Kidney epithelial cell (primary cell): ENCODE data around the gene DIP2C. TPM values are rescaled to one million over a fixed set of nuclear protein-coding genes. Genes with fewer than 3 reads are reported as not detected.

Experiments
- DNase-seq: peaks from one replicate; pipeline ENCODE4 v3.0.0-alpha.2; 2010; ENCODE audit warnings: low read depth
- H3K27me3 ChIP-seq: 2 replicates; pipeline ENCODE4 v1.6.0; 2011; ENCODE audit warnings: low read length; ENCODE audit not compliant: control insufficient read depth, insufficient read depth
- H3K36me3 ChIP-seq: 2 replicates; pipeline ENCODE4 v1.5.1; 2011; ENCODE audit warnings: low read length; ENCODE audit not compliant: control insufficient read depth, insufficient read depth
- H3K4me3 ChIP-seq: 2 replicates; pipeline ENCODE4 v1.5.1; 2011; ENCODE audit warnings: low read depth, mild to moderate bottlenecking, control low read depth, low read length
- total RNA-seq: library from RNA; depleted of rRNA; stranded (reverse); fragments of >200 nt; gene quantifications from 2 replicates; pipeline ENCODE4 v1.2.3, GENCODE V29; 2015
- TF ChIP-seq, protein P1 (sequence below): IDR thresholded peaks from 2 replicates; pipeline ENCODE4 v1.5.1; 2011; ENCODE audit warnings: mild to moderate bottlenecking, moderate library complexity, low read length, control low read depth, inconsistent platforms; ENCODE audit not compliant: insufficient read depth, poor library complexity, severe bottlenecking

The DIP2C gene
- total RNA-seq, 1 donor from 2014 or later: 19.2 TPM

DNA sequence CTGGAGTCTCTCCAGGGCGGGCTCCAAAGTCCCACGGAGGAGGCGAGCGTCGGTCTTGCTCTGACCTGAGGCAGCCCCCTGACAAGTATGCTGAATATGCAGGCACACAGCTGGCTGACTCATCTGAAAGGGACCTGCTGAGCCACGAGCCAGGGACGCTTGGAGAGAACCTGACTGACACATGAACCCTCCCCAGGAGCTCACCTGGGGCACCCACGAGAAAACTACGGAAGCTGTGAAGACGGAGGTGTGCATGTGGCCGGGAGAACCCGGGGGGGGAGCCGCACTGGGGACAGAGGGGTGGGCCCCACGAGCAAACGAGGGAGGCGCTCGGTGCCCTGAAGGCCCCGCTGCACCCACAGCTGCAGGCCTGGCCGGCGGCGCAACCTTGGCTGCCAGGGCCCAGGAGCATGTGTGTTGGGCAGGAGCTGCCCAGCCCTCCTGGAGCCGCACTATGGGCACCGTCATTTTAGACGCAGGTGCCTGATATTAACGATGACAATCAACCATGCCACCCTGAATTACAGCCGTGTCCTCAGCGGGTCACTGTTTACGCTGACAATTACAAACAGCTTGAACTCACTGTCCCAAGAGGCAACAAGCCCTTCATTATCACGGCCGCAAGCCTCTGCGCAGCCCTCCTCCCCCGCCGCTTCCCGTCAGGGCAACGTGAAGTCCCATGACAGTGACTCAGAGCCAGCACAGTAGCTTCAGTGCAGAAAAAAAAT is 64.7 kb downstream of the DIP2C start:
- no peak overlapping the region for H3K4me3 ChIP-seq
- DNase-seq: peak; percentile 69
- TF ChIP-seq, protein P1, sequence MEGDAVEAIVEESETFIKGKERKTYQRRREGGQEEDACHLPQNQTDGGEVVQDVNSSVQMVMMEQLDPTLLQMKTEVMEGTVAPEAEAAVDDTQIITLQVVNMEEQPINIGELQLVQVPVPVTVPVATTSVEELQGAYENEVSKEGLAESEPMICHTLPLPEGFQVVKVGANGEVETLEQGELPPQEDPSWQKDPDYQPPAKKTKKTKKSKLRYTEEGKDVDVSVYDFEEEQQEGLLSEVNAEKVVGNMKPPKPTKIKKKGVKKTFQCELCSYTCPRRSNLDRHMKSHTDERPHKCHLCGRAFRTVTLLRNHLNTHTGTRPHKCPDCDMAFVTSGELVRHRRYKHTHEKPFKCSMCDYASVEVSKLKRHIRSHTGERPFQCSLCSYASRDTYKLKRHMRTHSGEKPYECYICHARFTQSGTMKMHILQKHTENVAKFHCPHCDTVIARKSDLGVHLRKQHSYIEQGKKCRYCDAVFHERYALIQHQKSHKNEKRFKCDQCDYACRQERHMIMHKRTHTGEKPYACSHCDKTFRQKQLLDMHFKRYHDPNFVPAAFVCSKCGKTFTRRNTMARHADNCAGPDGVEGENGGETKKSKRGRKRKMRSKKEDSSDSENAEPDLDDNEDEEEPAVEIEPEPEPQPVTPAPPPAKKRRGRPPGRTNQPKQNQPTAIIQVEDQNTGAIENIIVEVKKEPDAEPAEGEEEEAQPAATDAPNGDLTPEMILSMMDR: no peak

DNA sequence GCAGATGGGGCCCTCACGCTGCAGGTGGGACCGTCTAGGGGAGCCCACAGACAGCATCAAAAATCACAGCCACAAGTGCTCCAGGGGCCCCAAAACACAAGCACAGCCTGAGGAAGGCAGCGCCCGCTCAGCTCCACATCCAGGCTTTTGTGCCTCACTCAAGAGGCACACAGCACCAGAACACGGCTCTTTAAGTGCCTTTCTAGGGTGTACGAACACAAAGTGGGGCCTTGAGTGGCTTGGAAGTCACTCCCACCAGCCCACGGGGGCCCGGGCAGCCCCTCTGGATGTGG is 65.2 kb downstream of the DIP2C start:
- no peak for DNase-seq
- H3K4me3 ChIP-seq: no peak overlapping the region
- TF ChIP-seq, protein P1: no peak
- no peaks in the 10 kb centered on the region for H3K36me3 ChIP-seq
- H3K27me3 ChIP-seq: no peaks in the 10 kb centered on the region

More for the DNA sequence above, 64.7 kb downstream of the DIP2C start:
- H3K27me3 ChIP-seq: no peaks in the 10 kb centered on the region
- H3K36me3 ChIP-seq: no peaks in the 10 kb centered on the region

DNA sequence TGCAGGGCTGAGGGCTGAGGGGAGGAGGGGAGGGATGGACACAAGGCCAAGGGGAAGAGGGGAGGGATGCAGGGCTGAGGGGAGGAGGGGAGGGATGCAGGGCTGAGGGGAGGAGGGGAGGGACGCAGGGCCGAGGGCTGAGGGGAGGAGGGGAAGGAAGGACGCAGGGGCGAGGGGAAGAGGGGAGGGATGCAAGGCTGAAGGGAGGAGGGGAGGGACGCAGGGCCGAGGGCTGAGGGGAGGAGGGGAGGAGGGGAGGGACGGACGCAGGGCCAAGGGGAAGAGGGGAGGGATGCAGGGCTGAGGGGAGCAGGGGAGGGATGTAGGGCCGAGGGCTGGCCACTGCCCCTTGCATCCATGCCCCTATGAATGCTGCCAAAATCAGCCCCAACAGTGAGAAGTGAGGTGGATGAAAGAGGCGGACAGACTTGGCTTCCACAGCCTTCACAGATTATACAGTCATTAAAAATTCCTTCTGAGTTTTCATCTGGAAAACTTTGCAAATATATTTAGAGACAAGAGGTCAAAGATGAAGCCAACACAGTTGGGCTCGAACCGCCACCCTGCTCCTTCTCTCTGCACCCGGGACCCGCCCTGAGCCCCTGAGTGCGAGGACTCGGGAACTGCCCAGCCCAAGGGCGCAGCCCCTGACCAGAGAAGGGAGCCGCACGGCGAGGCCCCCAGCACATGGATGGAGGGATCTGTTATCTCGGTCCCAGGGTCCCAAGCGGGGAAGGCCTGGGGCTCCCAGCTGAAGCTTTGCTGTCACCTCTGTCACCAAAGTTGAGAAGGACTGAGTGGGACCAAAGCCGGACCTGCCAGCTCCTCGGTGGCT is 65.8 kb downstream of the DIP2C start:
- TF ChIP-seq, protein P1: no peak
- H3K4me3 ChIP-seq: no peak overlapping the region
- no peaks in the 10 kb centered on the region for H3K36me3 ChIP-seq
- no peaks in the 10 kb centered on the region for H3K27me3 ChIP-seq
- no peak for DNase-seq

DNA sequence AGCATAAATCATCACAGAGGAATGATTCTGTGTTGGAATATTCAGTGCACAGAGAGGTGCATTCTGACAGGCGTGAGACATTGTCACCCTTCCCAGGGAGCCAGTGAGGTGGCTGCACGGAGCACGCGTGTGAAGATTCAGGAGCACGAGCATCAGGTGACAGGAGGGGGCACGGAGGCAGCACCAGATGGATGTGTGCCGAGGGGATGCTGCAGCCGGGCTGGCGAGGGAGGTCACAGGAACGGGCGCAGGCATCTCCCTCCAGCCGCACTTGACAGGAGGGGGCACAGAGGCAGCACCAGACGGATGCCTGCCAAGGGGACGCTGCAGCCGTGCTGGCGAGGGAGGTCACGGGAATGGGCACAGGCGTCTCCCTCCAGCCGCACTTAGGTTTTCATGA is 66.5 kb downstream of the DIP2C start:
- no peaks in the 10 kb centered on the region for H3K36me3 ChIP-seq
- no peak for DNase-seq
- H3K27me3 ChIP-seq: no peaks in the 10 kb centered on the region
- H3K4me3 ChIP-seq: no peak overlapping the region
- TF ChIP-seq, protein P1: no peak

DNA sequence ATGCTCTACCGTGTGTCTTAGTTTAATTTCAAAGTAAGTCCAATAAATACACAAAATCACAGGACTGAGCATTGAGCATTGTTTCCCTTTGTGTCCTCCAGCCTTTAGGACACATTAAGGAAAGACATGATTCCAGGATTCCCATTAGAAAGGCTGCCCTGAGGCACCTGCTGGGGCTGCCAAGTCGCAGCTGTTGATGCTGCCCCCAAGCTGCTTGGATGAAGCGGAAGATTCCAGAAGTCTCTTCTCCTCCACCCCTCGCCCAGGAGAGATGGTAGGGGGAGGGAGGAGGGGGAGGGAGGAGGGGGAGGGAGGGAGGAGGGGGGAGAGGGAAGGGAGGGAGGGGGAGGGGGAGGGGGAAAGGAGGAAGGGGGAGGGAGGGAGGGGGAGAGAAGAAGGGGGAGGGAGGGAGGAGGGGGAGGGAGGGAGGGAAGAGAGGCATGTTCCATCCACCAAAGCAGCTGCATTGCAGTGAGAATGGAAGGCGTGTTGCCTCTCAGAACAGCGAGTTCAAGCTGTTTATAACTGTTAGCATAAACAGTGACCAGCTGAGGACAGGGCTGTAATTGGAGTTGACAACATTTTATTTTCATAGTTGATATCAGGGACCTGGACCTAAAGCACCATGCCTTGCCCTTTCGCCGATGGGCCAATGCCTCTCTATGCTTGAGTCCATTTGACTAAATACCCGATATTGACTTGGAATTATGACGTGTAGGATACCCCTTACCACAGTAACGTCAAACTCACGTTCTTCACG is 67.3 kb downstream of the DIP2C start:
- TF ChIP-seq, protein P1: no peak
- Histone ChIP-seq H3K36me3 (no peaks in the 10 kb centered on the region), H3K27me3 (no peaks in the 10 kb centered on the region), H3K4me3 (no peak overlapping the region)
- DNase-seq: no peak
